SKM-1 (cell line): ENCODE measurements around the gene TMEM106B.

Experiments
- DNase-seq: peaks from one replicate; lab custom pipeline; 2025; ENCODE audit not compliant: unreplicated experiment; lab: John Stamatoyannopoulos, UW

Gene TMEM106B

DNA sequence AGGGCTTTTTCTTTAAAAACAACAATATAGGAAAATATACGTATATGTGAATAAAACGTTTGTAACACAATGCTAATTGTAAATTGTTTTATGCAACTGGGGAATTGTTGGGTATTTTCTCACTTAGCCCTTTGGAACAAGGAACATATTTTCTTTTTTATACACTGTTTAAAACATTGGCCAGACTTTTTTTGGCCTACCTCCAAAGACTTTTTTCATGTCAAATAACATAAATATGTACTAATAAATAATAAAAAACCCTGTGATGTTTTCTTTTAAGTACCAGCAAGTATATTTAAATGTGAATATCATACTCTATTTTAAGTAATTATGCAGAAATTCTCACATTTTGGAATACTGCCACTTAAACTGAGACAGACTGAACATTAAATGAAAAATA lies 15.7 kb downstream of the TMEM106B start:
- no peak for DNase-seq

DNA sequence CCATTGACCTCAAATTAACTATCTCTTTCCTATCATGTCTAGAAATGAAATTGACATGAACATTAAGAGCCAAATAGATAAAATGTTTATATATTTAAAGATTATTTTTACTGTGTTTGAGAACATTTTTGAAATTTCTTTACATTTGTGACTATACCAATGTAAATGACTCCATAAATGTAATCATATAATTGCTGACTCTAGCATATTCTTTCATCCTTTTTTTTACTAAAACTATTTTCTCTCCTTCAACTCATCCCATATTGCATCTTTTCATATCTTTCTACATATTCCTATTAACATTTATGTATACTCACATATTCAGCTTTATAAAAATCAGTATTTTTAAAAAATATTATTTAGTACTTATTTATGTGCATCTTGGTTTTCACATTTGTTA lies 16.9 kb downstream of the TMEM106B start:
- no peak for DNase-seq

DNA sequence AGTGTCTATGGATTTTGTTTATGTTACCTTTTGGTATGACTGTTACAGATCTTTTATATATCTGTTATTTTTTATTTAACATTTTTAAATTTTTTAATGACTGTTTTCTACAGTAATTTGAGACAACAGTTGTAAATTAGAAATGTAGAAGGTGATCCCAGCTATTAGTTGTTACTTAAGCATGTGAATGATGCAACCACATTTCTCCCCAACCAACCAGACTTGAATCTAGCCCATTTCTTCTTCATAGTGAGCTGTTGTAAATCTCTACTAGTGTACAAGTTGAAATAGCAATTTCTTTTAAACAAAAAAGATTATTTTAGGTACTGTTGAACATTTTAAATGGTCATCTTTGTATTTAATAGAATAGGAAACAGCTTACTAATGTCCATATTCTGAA lies 18.0 kb downstream of the TMEM106B start:
- DNase-seq: no peak

DNA sequence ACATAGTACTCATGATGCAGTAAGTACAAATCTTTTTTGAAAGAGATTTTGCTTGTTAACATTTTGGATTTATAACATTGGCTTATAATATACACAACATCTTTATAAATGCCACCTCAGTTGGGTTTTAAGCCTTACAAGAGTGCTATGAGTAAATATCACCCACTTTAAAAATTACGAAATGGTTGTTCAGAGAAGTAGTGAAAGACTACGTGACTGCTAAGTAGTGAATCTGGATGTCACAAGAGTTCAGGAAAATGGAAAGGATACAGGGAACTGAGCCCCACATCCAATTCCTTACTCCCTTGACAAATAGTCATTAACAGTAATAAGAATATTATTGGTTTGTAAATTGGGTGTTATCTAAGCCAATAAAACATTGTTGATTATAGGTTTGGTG lies 20.0 kb downstream of the TMEM106B start:
- DNase-seq: no peak

DNA sequence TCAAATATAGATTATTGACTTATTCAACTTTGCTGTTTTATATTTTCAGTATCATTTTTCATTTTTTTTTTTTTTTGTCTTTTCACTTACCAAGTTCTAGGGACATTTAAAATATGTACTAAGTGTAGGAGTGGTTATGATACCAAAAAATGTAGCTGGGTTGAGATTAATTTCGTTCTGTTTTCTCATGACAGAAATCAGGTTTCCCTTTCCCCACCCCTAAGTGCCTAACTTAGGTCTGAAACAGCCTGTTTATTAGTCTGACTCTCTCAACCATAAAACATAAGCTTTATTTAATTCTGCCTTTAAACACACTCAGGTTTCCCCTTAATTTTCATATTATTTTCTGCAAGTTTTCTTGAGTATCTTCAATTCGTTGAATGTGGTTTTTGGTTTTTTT lies 22.1 kb downstream of the TMEM106B start:
- no peak for DNase-seq

DNA sequence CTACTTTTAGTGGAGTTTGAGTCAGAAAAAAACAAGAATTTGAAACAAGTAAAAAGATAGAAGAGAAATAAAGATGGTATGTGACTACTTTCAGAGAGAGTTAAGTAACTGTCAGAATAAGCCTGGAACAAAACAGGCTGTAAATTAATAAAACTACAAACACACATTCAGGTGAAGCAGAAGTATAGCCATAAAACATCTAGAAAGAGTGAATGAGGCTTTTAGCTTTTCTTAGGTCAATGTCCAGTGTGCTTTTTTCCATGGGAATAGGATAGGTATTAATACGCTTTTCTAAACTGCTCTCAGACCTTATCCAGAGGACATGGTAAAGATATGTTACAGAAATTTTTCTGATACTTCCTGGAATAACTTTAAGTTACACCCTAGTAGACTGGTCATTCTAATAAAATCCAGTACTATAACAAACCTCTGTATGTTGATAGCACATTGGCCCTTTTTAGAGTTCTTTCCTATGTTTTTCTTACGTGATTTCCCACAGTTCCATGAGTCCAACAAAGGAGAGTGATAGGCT lies 23.3 kb downstream of the TMEM106B start:
- no peak for DNase-seq

DNA sequence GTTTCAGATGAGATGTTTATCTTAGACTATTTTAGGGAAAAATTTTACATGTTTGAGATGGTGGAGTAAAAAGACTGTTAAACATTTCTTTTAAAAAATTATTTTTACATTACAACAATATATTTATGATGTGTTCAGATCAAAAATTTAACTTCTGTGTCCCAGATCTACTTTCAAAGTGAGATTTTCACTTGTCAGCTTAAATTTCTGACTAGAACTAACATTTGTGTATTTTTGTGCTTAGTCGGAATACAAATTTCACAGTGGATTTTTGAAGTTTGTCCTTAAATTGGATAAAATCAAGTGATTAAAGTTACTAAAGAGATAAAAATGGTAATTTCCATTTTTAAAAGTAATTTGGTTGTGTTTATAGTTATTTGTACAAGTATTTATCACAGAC lies 24.9 kb downstream of the TMEM106B start:
- DNase-seq: no peak

DNA sequence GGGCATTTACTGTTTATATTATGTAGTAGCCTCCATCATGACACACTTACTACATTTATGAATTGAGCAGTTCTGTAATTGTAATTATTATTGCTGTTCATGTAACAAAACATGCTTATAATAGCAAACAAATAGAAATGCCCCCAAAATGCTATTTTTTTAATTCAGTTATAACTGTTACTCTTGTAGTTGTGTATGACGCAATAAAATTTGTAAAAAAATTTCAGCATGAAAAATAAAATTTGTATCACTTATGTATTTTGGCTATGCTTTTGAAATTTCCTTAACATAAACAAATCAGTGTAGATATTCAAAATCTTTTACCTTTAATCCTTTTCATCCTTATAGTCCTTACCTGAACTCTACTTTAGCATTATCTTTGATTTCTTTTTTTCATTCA lies 25.9 kb downstream of the TMEM106B start:
- DNase-seq: no peak

DNA sequence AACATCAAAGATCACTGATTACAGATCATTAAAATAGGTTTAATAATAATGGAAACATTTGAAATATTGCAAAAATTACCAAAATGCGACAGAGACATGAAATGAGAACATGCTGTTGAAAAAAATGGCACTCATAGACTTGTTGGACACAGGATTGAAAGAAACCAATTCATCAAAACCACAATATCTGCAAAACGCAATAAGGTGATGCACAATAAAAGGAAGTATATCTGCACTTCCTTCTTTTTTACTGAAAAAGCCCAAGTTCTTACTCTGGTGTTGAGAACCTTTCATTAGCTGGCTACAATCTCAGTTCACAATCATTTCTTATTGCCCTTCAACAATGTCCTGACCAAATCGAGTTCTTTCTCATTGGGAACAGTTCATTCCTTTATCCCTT lies 28.7 kb downstream of the TMEM106B start:
- no peak for DNase-seq

DNA sequence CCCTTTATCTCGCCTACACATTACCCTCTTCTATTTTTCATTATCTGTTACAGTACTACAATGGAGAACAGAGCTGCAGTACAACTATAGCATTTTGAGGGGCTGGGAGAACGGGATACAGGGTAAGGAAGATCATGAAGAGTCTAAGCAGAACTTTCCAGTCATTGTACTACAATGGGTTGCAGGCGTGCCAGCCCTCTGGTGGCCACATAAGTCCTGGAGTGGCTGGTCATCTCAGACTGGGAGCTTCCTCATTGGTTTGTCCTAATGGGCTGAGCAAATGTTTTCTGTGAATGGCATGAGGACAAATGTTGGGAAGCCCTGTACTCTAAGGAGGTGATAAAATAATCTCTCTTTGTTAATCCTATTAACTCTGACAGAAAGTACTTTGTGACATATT lies 33.0 kb downstream of the TMEM106B start:
- DNase-seq: no peak

DNA sequence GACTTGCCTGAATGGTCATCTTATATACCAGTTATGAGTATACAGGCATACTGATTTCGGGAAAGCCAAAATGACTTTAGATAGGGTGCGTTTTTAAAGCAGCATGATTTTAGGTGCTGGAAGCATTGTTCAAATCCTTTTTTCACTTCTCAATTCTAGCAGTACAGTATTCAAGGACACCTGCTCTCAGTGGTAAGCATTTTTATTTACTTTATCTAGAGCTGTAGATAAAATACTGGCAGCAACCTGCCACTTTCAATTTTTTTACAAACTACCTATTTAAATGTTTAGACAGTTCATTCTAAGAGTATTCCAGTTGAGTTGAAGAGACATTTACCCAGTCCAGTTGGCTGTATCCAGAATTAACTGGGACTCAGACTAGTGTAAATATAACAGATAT lies 33.6 kb downstream of the TMEM106B start:
- DNase-seq: no peak

DNA sequence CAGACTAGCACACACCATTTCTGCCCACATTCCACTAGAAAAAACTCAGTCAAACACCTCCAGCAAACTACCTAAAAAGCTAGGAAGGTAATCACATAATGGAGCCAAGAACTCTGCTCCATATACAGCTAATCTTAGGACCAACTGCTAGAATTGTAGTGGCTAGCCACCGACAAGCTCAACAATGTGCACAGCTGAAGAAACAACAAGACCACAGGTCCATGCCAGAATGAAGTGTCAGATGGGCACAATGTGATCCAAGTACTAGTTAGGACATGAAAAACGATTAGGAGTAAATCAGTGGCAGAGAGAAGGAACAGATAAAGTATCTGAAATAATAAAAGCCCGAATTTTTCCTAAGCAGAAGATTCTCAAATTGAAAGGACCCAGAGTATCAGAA lies 38.6 kb downstream of the TMEM106B start:
- DNase-seq: no peak

DNA sequence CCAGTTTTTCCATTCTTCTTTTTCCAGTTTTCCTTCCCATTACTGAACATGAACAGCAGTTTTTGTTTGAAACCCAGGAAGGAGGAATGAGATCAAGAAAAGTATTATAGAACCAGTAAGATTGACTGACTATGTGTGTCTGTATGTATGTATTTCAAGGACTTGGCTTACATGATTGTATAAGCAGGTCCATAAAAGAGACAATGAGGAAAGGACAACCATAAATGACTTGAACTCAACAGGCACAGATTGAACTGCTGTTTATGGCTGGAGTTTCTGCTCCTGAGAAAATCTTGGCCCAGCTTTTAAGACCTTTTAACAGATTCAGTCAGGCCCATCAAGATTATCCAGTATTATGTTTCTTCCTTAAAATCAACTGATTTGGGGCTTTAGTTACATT lies 39.1 kb downstream of the TMEM106B start:
- no peak for DNase-seq

DNA sequence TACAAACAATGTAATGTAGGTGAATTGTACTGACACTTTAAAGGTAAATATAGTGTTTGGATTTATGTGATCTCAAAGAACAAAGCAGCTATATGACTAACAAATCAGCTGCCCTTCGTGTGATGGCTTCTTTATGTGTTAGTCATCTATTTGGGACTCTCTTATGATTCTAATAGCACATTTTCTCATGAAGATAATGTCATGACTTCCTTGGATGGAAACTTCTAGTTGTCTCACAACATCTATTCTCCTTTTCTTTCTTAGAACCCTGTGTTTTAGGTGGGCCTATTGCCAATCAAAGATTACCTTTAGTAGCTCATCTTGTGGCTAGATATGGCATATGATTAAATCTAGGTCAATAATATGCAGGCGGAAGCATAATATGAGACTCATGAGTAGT lies 45.0 kb downstream of the TMEM106B start:
- no peak for DNase-seq

DNA sequence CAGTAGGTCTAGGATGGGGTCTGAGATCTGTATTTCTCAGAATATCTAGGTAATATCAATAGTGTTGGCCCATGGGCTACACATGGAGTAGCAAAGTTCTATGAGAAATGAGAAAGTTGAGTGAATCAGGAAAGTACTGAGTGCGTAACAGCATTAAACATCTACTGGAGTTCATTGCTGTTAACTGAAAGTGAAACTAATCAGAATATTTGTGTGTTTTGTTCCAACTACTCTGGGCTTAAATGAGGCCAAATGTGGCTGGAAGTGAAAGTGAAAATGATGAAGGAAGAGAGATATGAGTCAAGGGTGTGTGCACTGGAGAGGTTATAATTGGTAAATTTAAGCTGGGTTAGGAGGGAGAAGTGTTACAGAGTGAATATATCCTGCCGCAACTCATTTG lies 46.5 kb downstream of the TMEM106B start:
- no peak for DNase-seq

DNA sequence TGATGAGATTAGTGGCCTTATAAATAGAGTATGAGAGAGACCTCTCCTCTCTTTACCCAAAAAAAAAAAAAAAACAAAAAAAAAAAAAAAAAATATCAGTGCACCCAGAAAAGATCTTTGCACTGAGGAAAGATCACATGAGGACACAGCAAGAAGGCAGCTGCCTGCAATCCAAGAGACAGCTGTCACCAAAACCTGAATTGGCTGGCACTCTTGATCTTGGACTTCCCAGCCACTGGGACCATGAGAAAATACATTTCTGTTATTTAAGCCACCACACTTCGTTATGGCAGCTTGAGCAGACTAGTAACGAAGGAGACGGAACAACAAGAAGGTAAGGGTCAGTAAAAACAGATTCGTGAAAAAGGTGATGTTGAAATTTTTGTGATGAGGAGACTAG lies 47.0 kb downstream of the TMEM106B start:
- no peak for DNase-seq

DNA sequence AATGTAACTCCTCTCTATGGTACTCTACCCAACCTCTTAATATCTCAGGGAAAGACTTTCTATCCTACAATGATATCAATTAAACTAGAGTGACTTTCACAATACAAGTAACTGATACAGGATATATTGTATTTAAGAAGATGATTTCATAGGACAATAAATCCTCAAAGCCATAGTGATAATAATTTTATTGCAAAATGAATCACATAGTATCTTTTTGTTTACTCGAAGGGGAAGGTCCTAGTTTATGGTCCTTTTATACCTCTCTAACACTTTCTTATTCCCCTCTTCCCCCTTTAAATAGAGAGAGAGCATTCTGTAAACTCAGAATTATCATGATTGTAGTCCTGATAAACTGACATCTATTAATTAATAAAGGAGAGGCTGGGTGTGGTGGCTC lies 56.4 kb downstream of the TMEM106B start:
- no peak for DNase-seq

DNA sequence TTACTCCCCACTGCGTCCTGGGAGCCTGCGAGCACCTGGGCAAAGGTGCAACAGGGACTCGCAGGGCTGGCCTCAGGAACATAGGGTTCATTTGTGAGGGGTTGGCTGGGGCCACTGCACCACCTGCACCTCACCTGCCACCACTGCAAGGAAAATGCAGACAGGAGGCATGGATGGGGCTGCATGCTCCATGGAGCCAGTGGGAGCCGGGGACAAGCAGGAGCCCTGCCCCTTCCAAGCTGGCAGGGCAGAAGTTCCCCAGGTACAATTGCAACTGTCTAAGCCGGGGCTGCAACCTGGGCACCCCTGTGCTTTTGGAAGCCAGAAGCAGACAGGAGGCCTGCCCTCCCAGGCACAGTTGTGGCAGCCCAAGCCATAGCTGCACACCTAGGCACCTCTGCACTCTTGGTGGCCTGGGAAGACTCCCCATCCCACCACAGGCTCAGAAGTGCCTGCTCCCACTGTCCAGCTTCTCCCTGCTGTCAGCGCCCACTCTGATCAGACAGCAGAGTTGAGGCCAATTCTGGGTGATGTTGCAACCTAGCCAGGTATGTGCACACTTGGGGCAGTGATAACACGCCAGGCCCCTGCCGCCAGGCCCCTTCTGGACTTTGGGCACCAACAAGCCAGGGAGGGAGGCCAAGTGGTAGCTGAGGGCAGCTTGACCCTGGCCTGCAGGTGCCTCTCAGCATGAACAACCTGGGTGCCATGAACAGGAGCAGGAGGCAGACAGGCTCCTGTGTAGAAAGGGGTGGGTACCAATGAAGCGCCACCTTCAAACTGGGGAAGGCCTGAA lies 58.2 kb downstream of the TMEM106B start:
- DNase-seq: no peak

DNA sequence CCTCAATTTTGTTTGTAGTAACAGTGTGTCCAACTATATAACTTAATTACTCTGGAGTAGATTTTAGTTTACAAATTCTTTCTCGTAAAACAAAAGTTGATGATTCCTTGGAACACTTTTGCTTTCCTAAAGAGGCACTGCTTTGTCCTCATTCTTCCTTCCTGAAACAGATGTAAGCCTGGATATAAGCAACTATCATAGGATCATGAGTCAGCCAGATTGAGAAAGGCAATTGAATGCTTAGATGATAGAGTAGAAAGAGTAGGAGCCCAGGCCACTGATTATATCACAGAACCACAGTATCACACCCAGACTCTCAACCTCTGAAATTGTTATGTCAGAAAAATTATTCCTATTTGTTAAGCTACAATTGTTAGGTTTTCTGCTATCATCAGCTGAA lies 69.9 kb downstream of the TMEM106B start:
- DNase-seq: no peak

DNA sequence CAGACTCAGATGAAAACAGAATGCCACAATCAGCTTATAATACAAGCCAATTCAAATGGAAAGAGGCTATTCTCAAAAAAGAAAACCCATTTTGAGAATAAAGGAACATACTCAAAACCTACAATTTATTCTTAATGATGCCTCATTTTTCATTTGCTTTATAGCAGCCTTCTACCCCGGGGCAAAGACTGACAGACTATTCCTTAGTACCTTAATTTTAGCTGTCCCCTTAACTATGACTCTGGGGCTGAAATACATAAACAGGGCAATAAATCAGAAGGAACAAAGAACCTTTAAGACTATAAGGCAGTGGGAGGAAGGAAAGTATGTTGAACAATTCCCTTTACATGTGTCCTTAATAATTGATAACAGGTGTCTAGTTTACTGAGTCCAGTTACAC lies 76.8 kb downstream of the TMEM106B start:
- no peak for DNase-seq

DNA sequence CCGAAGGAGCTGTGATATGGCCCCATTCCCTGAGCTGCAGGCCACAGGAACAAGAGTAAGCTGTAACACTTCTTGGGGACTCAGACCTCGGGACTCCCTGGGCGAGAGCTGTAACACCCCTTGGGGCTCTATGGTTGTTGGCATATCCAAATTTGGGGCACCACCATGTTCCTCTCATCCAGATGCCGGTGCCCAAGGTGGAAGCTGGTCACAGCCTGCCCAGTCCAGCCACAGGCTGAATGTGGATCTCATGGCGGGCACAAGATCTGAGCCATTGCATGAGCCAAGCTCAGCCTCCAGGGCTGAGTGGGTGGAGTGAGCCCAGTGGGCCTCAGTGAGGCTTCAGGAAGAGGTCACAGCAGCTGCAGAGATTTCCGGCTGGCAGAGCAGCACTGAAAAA lies 78.9 kb downstream of the TMEM106B start:
- no peak for DNase-seq

DNA sequence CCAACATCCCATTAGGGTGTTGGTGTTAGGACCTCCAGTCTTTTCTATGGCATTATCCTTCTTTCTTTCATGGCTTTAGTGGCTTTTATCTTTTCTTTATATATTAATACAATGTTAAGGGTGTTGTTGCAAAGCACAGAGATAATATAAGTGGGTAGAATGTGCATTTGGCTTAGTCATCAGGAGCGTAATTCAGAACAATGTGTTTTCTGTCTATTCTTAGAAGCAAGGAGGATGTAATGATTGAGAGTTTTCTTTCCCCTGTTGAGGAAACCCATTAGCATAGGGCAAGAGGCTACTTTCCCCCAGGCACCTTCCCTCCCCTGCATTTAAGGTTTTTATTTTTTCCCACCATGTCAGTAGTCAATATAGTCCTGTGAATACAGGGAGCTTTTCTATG lies 79.7 kb downstream of the TMEM106B start:
- DNase-seq: no peak

DNA sequence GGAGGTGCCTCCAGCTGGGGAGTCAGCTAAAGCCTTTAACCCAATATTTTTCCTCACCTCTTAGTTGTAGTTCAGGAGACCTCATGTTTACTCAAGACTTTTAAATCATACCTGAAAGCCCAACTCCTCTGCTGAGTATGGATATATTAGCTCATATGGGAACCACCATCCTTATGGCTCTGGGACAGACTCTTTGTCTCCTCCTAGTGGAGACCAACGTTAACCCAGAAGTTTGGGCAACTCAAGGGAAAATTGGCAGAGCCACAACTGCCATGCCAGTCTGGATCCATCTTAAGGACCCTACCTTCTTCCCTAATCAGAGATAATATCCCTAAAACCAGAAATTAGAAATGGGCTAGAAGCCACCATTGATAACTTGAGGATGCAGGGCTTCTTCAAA lies 80.8 kb downstream of the TMEM106B start:
- no peak for DNase-seq
